PC-3 (cell line): Measurements from ENCODE around the gene GATA2. TPM values are rescaled to one million over a fixed set of nuclear protein-coding genes. Genes with fewer than 3 reads are reported as not detected.

Experiments
- ATAC-seq: fragments of 200-7000 bp; cut with Tn5 transposase; 2 replicates; pipeline ENCODE4 v1.9.1; 2020; ENCODE audit warnings: mild to moderate bottlenecking, moderate library complexity
- BruUV-seq: library from RNA; stranded (reverse); fragments of 400-500 nt; replicated peaks from 2 replicates; lab custom pipeline; 2021; lab: Mats Ljungman, UMichigan
- CTCF ChIA-PET: fragments of 300-600 bp; sonication (Branson Sonifier 250); formaldehyde crosslinking; loops from one replicate; lab custom pipeline; 2022; ENCODE audit warnings: antibody characterized with exemption; lab: Charles Lee
- POLR2A ChIA-PET: fragments of 300-600 bp; sonication (Branson Sonifier 250); formaldehyde crosslinking; loops from one replicate; lab custom pipeline; 2022; ENCODE audit warnings: antibody characterized with exemption; ENCODE audit not compliant: unreplicated experiment; lab: Charles Lee
- DNase-seq: peaks from one replicate; pipeline ENCODE4 v3.0.0-alpha.2; 2015
- H2AFZ ChIP-seq: fragments of 300-600 bp; sonication (generic); 2 replicates; pipeline ENCODE4 v1.6.0; 2016; ENCODE audit warnings: antibody characterized with exemption, low read length
- H3F3A ChIP-seq: fragments of 300-600 bp; sonication (generic); one replicate; pipeline ENCODE4 v1.6.0; 2017; ENCODE audit warnings: antibody characterized with exemption, low read length, control low read depth, mild to moderate bottlenecking; ENCODE audit not compliant: unreplicated experiment
- H3K27ac ChIP-seq: fragments of 300-600 bp; sonication (generic); 2 replicates; pipeline ENCODE4 v1.5.1; 2016; ENCODE audit warnings: mild to moderate bottlenecking, low read length
- H3K27me3 ChIP-seq: fragments of 300-600 bp; sonication (generic); 2 replicates; pipeline ENCODE4 v1.6.1; 2016; ENCODE audit warnings: low read length, mixed read lengths
- H3K36me3 ChIP-seq: fragments of 300-600 bp; sonication (generic); 2 replicates; pipeline ENCODE4 v1.6.1; 2016; ENCODE audit warnings: low read depth, mixed run types, low read length, mixed read lengths
- H3K4me1 ChIP-seq: fragments of 300-600 bp; sonication (generic); 2 replicates; pipeline ENCODE4 v1.5.1; 2016; ENCODE audit warnings: low read length; ENCODE audit not compliant: insufficient read depth
- H3K4me2 ChIP-seq: fragments of 300-600 bp; sonication (generic); 2 replicates; pipeline ENCODE4 v1.6.0; 2016; ENCODE audit warnings: low read length
- H3K4me3 ChIP-seq: fragments of 300-600 bp; sonication (generic); 2 replicates; pipeline ENCODE4 v1.5.1; 2016; ENCODE audit warnings: mild to moderate bottlenecking, low read length, mixed read lengths
- H3K79me2 ChIP-seq: fragments of 300-600 bp; sonication (generic); 2 replicates; pipeline ENCODE4 v1.6.1; 2017; ENCODE audit warnings: low read length, mixed read lengths
- H3K9ac ChIP-seq: fragments of 300-600 bp; sonication (generic); 2 replicates; pipeline ENCODE4 v1.6.0; 2016; ENCODE audit warnings: mild to moderate bottlenecking, low read length
- H3K9me2 ChIP-seq: fragments of 300-600 bp; sonication (generic); replicated peaks from 2 replicates; pipeline ENCODE4 v1.6.1; 2016; ENCODE audit warnings: mixed run types, low read length, mixed read lengths
- H3K9me3 ChIP-seq: fragments of 300-600 bp; sonication (generic); 2 replicates; pipeline ENCODE4 v1.6.1; 2016; ENCODE audit warnings: low read length, mixed read lengths
- H4K20me1 ChIP-seq: fragments of 300-600 bp; sonication (generic); 2 replicates; pipeline ENCODE4 v1.6.1; 2016; ENCODE audit warnings: low read length, mixed read lengths
- CTCF ChIP-seq: fragments of 300-600 bp; sonication (generic); conservative IDR thresholded peaks from 2 replicates; pipeline ENCODE4 v1.5.1; 2017; ENCODE audit warnings: antibody characterized with exemption, low read depth, mild to moderate bottlenecking, low read length
- EZH2 ChIP-seq: fragments of 300-600 bp; sonication (generic); IDR thresholded peaks from one replicate; pipeline ENCODE4 v1.6.1; 2017; ENCODE audit warnings: antibody characterized with exemption, mild to moderate bottlenecking, low read length; ENCODE audit not compliant: unreplicated experiment
- EZH2phosphoT487 ChIP-seq: fragments of 300-600 bp; sonication (generic); IDR thresholded peaks from 2 replicates; pipeline ENCODE4 v1.6.1; 2018; ENCODE audit warnings: mild to moderate bottlenecking, antibody characterized with exemption, low read length, borderline replicate concordance
- intact Hi-C: fragments of 100-400 bp; cut with micrococcal nuclease; formaldehyde crosslinking; loops from 2 replicates; pipeline ENCODE4 v1.9.0; 2023
- total RNA-seq: library from RNA; depleted of rRNA; stranded (reverse); fragments of >200 nt; gene quantifications from 2 replicates; pipeline ENCODE4 v1.2.3, GENCODE V29; 2014

The GATA2 gene
- total RNA-seq, 1 experiment from 2014 or later = 32.4 TPM

GRCh38 chr3:128489927-128490649 is 2.9 kb downstream of the GATA2 start:
- TSS peak; percentile 34 for BruUV-seq
- Histone ChIP-seq H3F3A (no peaks in the 10 kb centered on the region), H3K9me3 (no peaks in the 10 kb centered on the region), H3K4me3 (peak overlapping the region; percentile 93), H3K79me2 (peaks cover 88% of the 10 kb centered on the region), H3K4me2 (peak overlapping the region; percentile 92), H4K20me1 (no peaks in the 10 kb centered on the region; the same call in 1 of the 2 replicates), H3K27me3 (no peaks in the 10 kb centered on the region), H3K9ac (peak overlapping the region; percentile 84), H2AFZ (peak overlapping the region; percentile 58; the same call in 1 of the 2 replicates), H3K9me2 (no peaks in the 10 kb centered on the region), H3K4me1 (peaks cover 13% of the 10 kb centered on the region), H3K27ac (peak overlapping the region; percentile 60), H3K36me3 (no peaks in the 10 kb centered on the region)
- no peak for ATAC-seq
- ChIA-PET CTCF (interaction anchor here (0.5 kb wide), 1 partner anchor 399 kb away, joined by 3 read pairs; no protein-coding TSS in a partner anchor), POLR2A (no interaction called here)
- intact Hi-C loops = loop anchor here (2.0 kb wide), 1 partner anchor 57 kb away; no protein-coding TSS in a partner anchor
- TF ChIP-seq CTCF (0 out of 2 replicates have a peak, but pooled peaks have one; percentile 11), EZH2phosphoT487 (no peak), EZH2 (no peak)
- peak; percentile 65 for DNase-seq

GRCh38 chr3:128489674-128489926 is 3.4 kb downstream of the GATA2 start:
- no peaks in the 10 kb centered on the region for H3K9me2 ChIP-seq

More at GRCh38 chr3:128489674-128489926, 3.4 kb downstream of the GATA2 start:
- DNase-seq (no peak), ATAC-seq (no peak)
- ChIA-PET CTCF (interaction anchor here (0.5 kb wide), 1 partner anchor 398 kb away, joined by 3 read pairs; no protein-coding TSS in a partner anchor), POLR2A (no interaction called here)
- TF ChIP-seq EZH2 (no peak), CTCF (no peak), EZH2phosphoT487 (no peak)
- intact Hi-C loops = loop anchor here (2.0 kb wide), 1 partner anchor 57 kb away; no protein-coding TSS in a partner anchor
- H3K27ac ChIP-seq = peak overlapping the region; percentile 60
- peaks cover 18% of the 10 kb centered on the region for H3K4me1 ChIP-seq
- H3K27me3 ChIP-seq = no peaks in the 10 kb centered on the region
- no peaks in the 10 kb centered on the region for H3K36me3 ChIP-seq
- H2AFZ ChIP-seq = peak overlapping the region; percentile 58; the same call in 1 of the 2 replicates
- no peaks in the 10 kb centered on the region for H3F3A ChIP-seq
- H4K20me1 ChIP-seq = no peaks in the 10 kb centered on the region; the same call in 1 of the 2 replicates
- H3K4me2 ChIP-seq = peak overlapping the region; percentile 92
- H3K4me3 ChIP-seq = peak overlapping the region; percentile 93
- BruUV-seq = no TSS peak
- H3K9ac ChIP-seq = peak overlapping the region; percentile 84
- no peaks in the 10 kb centered on the region for H3K9me3 ChIP-seq
- peaks cover 93% of the 10 kb centered on the region for H3K79me2 ChIP-seq
